AG08395 (cell line): ENCODE results near the gene PLXNB2.

Experiments
- DNase-seq: peaks from one replicate; pipeline ENCODE4 v3.0.0; 2012; ENCODE audit warnings: mixed read lengths, low spot score

PLXNB2 gene

DNA sequence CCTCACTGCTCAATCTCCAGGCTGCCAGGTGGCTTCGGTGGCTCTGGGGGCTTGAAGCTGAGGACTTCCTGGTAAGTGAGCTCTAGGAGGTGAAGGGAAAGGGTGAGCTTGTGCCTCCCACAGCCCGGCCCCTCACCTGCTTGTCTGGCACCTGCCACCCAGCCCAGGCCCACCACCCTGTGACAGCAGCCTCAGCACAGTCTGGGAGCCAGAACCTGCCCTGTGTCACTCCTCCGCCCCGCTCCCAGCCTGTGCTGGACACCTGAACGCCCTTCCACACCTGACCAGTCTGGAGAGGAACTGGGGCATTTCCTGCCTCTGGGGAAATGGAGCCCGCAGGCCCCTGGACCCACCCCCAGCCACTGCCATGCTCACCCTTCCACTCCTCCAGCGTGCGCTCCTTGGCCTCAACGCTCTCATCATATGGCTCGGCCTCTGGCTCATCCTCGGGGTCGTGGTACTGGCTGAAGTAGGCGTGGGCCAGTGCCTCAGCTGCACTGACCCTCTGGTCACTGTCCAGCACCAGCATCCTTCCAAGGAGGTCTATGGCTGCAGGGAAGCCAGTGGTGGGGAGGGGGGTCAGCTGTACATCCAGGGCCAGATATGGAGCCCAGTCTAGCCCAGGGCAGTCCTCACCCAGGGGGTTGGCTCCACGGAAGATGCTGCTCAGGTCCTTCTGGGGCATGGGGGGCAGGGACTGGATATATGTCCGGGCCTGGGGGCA is 42.3 kb downstream of the PLXNB2 start:
- no peak for DNase-seq

DNA sequence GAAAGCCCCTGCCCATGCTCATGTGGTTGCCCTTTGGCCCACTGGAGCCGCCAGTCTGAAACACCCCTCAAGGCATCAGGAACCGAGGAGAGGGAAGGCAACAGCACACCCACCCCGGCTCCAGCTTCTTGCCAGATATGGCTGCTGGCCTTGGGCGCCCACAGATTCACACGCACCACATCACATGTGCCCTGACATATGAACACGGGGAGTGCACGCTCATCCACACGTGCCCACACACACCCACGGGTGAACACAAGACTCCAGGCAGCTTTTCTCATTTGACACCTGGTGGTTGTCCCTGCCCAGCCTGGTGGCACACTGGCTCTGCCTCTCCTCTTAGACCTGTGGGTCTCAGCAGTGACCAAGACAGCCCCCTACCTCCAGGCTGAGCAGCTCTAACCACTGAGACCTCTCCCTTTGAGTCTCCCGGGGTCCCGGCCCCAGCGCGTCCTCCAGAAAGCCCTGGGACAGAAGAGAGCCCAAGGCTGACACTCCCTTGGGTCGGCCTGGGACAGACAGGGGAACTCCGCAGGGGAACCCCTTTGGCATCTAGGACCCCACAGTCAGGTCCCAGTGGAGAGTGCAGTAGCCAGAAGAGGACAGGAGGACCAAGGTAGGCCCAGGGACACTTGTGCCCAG is 43.2 kb downstream of the PLXNB2 start:
- no peak for DNase-seq

DNA sequence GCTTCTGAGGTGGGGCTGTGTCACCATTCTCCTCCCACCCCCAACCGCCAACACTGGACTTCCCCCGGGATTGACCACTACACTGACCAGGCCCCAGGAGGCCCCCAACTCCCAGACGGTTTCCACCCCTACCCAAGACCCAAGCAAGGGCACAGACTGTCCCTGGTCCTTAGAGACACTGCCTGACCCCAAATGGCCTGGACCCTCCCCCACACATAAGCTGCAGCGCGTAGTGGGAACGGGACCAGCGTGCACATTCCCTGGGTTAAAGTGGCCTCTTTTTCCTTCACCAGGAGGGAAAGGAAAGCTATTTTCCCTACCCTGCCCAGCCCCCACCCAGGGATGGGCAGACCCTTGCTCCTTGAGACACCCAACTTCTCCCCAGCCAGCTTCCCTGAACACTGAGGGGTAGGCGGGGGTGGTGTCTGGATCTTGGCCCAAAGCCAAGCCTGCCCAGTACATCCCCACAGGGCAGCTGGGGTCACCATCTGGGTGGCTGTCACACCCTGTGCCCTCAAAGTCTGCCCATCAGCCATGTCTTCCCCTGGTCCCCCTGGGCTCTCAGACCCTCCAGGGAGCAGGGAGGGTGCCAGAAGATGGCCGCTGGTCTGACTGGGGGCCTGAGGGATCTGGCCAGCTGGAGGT is 44.4 kb downstream of the PLXNB2 start:
- no peak for DNase-seq

DNA sequence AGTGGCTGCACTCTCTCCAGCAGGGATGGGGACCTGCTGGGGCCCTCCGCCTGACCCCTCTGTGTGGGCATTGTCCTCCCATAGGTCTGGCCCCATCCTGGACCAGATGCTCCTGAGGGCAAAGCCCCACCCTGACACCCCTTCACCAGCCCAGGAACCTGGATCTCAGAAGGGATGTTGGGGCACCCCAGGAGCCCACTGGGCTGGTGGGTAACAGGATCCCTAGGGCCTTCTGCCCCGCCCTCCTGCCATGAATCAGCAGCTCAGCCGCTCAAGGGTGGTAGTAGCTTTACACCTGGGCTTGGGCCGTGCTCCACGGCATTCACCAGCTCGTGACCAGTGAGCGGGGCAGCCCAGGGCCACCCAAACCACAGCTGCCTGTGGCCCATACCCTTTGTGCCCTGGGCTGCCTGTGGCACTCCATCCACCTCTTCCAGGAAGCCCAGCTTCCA is 45.0 kb downstream of the PLXNB2 start:
- DNase-seq = no peak

DNA sequence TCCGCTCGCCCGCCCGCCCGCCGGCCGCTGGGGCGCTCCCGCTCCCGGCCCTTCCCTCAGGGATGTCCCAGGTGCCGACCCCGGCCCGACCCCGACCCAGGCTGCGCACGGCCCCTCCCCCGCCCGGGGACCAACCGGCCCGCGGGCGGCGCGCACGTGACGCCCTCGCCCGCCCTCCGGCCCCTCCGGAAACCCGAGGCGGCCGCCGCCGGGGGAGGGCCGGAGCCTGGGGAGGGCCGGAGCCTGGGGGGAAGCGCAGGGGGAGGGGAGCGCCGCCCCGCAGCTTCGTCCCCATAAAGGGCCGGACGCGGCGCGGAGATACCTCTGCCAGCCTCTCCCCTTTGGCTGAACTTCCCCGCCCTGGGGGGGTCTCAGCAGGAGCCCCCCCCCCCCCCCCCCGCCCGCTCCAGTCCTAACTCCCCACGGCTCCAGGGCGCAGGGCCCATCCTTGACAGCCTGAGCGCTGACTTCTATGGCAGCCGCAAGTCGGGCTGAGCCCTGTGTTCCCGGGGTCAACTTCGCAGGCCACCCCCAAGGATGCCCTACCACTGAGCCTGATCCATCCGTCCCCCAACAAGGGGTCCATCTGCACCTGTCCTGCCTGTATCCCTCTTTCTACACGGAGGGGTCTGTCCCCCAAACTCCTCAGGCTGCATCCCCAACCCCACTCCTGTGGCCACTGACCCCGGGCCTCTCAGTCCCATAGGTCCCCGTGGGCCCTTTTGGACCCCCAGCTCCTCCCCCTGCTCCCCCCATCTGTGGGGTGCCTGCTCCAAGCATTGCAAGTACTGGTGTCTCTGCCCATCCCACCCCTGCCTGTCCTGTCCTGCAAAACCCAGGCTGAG is 45.6 kb downstream of the PLXNB2 start, which contains the start of gene MAPK12:
MAPK12 (minus strand) TSS at position 69 of the 845 bp plus-strand sequence. CDS start 174 bp downstream, outside the sequence.
- DNase-seq = peak; percentile 65

DNA sequence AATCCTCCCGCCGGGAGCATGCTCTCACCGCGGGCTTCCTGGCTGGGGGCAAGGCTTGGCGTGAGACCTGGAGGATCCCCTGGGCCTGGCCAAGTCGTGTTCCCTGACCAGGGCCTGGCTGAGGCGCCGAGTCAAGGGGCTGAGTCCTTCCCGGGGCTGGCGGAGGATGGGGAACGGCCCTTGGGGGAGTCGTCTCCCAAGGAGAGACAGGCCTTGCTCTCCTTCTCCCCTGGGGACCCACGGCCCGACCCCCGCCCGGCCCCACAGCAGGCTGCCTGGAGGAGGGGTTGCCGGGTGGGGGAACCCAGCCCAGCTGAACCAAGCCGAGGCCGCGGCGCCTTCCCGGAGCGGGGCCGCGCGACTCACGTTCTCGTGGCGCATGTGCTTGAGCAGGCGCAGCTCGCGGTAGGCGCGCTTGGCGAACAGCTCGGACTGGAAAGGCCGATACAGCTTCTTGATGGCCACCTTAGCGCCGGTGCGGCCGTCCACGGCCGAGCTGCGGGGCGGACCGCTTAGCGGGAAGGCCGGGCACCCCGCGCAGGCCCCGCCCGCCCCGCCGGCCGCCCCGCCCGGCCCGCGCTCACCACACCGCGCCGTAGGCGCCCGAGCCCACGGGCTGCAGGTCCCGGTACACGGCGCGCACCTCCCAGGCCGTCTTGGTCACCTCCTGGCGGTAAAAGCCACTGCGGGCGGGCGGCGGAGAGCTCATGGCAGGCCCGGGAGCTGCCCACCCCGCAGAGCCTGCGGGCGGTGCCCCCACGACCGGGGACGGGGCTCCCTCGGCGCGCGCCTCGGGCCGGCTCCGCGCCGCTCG is 46.4 kb downstream of the PLXNB2 start:
- DNase-seq = peak; percentile 57

DNA sequence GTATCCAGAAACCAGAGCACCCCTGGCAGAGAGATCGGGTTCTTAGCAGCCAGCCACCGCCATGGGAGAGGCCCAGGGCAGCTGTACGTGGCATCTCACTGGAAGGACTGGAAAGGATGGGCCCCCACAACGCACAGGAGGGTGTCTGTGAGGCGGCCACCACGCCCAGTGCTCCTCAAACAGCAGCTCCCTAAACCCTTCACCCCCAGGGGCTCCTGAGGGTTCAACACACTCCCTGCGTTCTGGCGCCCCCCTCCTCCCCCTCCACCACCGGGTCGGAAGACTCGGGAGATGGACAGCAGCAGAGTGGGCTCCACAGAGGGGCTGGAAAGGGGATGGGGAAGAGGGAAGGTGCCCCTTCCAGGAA is 47.0 kb downstream of the PLXNB2 start:
- no peak for DNase-seq

- no peak for DNase-seq
These were observed 48.1 kb downstream of the PLXNB2 start for GRCh38 chr22:50259302-50259701.

GRCh38 chr22:50258361-50259292 is 48.8 kb downstream of the PLXNB2 start:
- no peak for DNase-seq

DNA sequence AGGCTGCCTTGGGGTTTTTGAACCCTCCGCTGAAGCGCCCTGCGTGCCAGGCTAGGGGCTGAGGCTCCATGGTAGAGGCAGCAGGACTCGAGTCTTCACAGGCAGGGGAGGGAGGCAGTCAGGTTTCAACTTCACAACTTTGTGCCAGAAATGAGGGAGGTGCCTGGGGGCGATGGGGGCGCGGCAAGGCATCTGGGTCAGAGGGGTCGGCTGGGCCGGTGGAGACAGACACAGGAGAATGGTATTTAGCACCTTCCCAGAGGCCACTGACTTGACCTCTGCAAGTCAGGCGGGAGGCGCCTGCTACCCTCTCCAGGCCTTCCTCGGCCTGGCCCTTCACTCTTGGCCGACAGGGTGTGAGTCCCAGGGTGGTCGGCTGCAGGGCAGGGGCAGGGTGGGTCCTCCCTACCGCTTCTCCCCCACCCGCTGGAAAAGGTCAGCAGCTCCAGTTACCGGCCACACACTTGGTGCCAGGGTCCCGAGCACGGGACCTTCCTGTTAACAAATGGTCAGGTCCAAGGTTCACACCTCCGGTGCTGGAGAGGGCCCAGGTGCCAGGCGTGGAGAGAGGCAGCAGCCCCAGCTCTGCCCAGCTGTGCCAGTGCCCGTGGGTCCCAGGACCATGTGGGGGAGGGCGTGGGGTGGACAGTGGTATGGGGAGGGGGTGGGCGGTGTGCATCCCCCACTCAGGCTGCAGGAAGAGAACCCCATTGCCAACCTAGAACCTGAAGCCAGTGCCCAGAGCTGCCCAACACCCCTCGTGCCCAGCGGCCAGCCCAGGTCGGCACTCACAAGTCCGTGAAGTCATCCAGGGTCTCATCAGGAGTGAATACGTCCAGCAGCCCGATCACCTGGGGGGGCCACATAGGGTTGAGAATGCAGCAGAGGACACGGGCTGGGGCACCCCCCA is 49.7 kb downstream of the PLXNB2 start:
- DNase-seq = no peak

DNA sequence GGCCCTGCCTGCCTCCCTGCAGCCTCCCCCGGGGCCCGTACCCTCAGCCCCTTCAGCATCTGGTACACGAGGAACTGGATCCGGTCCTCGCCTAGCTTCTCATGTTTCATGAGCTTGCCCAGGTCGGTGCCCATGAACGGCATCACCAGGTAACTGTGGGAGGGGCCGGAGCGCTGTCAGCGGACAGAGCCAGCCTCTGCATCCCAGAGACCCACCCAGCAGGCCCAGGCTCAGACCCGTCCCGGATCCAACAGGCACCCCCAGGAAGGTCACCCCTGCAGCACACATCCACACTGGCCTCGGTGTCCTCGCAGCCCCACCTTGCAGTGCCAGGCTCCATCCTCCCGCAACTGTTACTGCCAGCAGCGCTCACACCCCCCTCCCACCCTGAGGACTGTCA is 50.4 kb downstream of the PLXNB2 start:
- DNase-seq = no peak

GRCh38 chr22:50256258-50256862 is 51.1 kb downstream of the PLXNB2 start:
- no peak for DNase-seq

DNA sequence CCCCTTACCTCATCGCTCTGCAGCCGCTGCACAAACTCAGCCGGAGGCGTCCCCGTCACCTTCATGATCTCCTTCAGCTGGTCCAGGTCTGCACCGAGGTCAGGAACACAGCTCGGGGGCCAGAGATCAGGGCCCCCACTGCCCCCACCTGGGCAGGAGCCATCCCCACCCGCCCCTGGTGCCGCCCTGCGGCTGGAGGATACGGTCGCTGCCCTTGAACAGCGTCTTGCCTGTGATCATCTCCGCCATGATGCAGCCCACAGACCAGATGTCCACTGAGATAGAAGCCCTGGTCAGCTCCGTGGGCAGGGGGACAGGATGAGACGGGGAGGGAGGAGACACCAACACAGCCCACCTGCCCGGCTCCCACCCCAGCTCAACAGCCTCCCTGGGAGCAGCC is 51.8 kb downstream of the PLXNB2 start:
- no peak for DNase-seq

DNA sequence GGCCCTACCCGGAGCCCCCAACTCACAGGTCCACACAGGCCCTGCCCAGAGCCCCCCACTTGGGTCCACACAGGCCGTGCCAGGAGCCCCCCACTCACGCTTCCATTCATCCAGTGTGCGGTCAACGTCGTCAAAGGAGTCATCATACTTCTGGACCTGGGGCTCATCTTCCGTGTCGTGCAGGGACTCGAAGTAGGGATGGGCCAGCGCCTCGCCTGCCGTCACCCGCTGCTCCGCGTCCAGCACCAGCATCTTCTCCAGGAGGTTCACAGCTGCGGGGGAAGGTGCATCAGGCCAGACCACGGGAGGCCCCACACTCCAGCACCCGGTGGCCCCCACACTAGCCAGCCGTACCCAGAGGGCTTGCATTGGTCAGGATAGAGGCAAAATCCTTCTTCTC is 52.3 kb downstream of the PLXNB2 start:
- no peak for DNase-seq

GRCh38 chr22:50253941-50254340 is 53.5 kb downstream of the PLXNB2 start:
- DNase-seq = no peak

DNA sequence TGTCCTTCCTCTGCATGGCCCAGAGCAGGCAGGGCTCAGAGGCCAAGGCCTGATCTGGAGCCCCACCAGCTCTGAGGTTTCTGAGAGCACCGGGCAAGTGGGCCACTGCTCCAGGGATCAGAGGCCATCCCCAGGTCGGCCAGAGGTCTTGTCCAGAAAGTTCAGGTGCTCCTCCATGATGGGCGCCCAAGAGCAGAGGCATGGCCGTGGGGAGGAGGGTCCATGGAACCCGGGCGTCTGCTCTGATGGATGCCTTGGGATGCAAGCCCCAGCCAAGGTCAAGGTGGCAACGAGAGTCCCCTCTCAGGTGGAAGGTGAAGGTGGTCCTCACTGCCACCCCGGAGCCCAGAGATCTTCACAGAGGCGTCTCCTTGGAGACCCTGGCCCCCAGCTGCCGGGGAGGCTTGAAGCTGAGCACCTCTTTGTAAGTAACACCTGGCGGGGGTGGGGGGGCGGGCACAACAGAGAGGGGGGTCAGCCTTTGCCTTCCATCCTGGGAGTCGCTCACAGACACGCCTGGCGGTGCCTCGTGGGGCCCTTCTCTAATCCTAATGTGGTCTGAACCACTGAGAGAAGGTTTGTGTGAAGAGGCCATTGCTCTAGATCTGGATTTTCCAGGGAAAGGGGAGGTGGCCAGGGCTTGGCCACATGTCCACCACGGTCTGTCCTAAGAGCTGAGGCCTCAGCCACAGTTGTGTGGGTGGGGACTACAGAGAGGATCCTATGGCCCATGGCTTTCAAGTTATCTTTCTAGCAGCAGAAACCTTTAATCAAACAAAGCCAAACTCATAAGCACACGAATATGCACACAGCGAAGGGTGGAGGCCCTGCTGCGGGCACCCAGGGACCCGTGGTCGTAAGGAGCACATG is 54.2 kb downstream of the PLXNB2 start:
- no peak for DNase-seq
